ENCODE measurements around the gene MCM3AP. TPM values are rescaled to one million over a fixed set of nuclear protein-coding genes. Genes with fewer than 3 reads are reported as not detected.

MCM3AP gene
- total RNA-seq, 1 donor from 2014 or later, result 81.7 TPM

- no peak for DNase-seq (ENCODE audit: low read depth)
These were observed 66.4 kb downstream of the MCM3AP start for GRCh38 chr21:46218906-46219590.

GRCh38 chr21:46217511-46218196 is 67.8 kb downstream of the MCM3AP start:
- no peak for DNase-seq (ENCODE audit: low read depth)

- DNase-seq (ENCODE audit: low read depth), result no peak
These were observed 69.2 kb downstream of the MCM3AP start for GRCh38 chr21:46216132-46216747.

- no peak for DNase-seq (ENCODE audit: low read depth)
These were observed 69.8 kb downstream of the MCM3AP start for GRCh38 chr21:46215436-46216131.

GRCh38 chr21:46214478-46215340 is 70.7 kb downstream of the MCM3AP start:
- no peak for DNase-seq (ENCODE audit: low read depth)

- DNase-seq (ENCODE audit: low read depth), result no peak
These were observed 71.7 kb downstream of the MCM3AP start for GRCh38 chr21:46213620-46214286.

- no peak for DNase-seq (ENCODE audit: low read depth)
These were observed 72.5 kb downstream of the MCM3AP start for GRCh38 chr21:46212721-46213484.

GRCh38 chr21:46211786-46212720 is 73.4 kb downstream of the MCM3AP start:
- no peak for DNase-seq (ENCODE audit: low read depth)

GRCh38 chr21:46211376-46211775 is 74.0 kb downstream of the MCM3AP start:
- no peak for DNase-seq (ENCODE audit: low read depth)

- no peak for DNase-seq (ENCODE audit: low read depth)
These were observed 74.9 kb downstream of the MCM3AP start for GRCh38 chr21:46210378-46211136.

GRCh38 chr21:46208761-46209721 is 76.4 kb downstream of the MCM3AP start:
- no peak for DNase-seq (ENCODE audit: low read depth)

GRCh38 chr21:46207920-46208591 is 77.4 kb downstream of the MCM3AP start:
- no peak for DNase-seq (ENCODE audit: low read depth)

- DNase-seq (ENCODE audit: low read depth), result no peak
These were observed 78.1 kb downstream of the MCM3AP start for GRCh38 chr21:46207006-46207919.

GRCh38 chr21:46206163-46207005 is 79.0 kb downstream of the MCM3AP start:
- DNase-seq (ENCODE audit: low read depth), result no peak

All from renal cortical epithelial cell (primary cell).